Fibroblast of pulmonary artery (primary cell): ENCODE measurements around the gene SPACDR.
A peak's percentile ranks its signal among the peaks of the same experiment; 100 is the strongest.

Experiments
- DNase-seq: peaks from one replicate; pipeline ENCODE4 v3.0.0-alpha.2; 2010; ENCODE audit warnings: low read depth
- H3K4me3 ChIP-seq: replicated peaks from 2 replicates; pipeline ENCODE4 v1.5.1; 2011; ENCODE audit warnings: low read depth, mild to moderate bottlenecking, control low read depth, low read length, moderate library complexity
- TF ChIP-seq, protein P1 (sequence below): IDR thresholded peaks from 2 replicates; pipeline ENCODE4 v1.5.1; 2011; ENCODE audit warnings: mild to moderate bottlenecking, control low read depth, low read length, inconsistent platforms; ENCODE audit errors: missing control alignments

The SPACDR gene

DNA sequence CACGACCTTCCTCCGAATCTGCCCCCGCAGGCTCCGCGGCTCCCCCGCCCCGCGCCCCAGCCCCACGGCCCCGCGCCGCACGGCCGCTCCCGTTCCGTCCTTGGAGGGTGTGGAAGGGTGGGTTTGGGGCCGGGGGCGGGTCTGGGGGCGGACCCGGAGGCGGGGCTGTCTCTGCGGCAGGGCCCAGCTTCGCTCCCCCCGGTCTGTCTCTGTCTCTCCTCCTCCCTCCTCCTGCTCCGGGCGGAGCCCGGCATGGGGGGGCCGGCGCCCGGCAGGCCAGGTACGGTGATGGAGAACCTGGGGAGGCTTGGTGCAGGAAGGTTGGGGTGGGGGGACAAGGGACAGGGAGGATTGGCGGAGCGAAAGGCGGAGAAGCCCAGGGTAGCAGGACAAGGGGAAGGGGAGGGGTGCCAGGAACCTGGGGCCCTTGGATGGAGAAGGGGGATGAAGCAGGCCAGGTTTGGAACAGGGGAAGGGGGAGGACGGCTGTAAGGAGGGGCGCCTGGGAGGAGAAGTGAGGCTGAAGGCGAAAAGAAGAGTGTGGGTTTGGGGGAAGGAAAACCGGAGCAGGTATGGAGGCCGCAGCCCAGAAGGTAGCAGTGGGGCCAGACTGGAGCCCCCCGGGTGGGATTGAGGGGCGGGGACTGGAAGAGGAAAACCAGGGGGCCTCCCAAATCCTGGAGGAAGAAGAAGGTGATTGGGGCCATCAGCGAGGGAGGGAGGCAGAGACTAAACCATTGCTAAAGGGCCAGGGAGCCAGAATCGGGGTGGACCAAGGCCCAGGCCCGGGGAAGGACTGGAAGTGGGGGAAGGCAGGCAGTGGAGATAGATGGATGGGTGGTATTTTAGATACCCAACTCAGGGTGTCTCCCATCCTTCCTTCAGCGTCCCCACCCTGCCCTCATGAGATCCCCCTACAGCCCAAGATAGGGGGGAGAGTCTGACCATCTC, 19.9 kb upstream of the SPACDR start, which contains the start of gene NYAP1:
NYAP1 (plus strand) TSS at position 206 of the 951 bp plus-strand sequence. CDS start 1,385 bp downstream, outside the sequence.
- TF ChIP-seq, protein P1, sequence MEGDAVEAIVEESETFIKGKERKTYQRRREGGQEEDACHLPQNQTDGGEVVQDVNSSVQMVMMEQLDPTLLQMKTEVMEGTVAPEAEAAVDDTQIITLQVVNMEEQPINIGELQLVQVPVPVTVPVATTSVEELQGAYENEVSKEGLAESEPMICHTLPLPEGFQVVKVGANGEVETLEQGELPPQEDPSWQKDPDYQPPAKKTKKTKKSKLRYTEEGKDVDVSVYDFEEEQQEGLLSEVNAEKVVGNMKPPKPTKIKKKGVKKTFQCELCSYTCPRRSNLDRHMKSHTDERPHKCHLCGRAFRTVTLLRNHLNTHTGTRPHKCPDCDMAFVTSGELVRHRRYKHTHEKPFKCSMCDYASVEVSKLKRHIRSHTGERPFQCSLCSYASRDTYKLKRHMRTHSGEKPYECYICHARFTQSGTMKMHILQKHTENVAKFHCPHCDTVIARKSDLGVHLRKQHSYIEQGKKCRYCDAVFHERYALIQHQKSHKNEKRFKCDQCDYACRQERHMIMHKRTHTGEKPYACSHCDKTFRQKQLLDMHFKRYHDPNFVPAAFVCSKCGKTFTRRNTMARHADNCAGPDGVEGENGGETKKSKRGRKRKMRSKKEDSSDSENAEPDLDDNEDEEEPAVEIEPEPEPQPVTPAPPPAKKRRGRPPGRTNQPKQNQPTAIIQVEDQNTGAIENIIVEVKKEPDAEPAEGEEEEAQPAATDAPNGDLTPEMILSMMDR, result no peak
- DNase-seq, result peak; percentile 62

GRCh38 chr7:100483090-100483721, 19.1 kb upstream of the SPACDR start:
- peak overlapping the region; percentile 69 for H3K4me3 ChIP-seq
- peak; percentile 55 for DNase-seq

More for the DNA sequence above, 19.9 kb upstream of the SPACDR start, which contains the start of gene NYAP1:
- H3K4me3 ChIP-seq, result peak within 1 kb of the TSS; percentile 69

GRCh38 chr7:100482728-100483089, 18.6 kb upstream of the SPACDR start:
- DNase-seq, result no peak
- peak overlapping the region; percentile 69 for H3K4me3 ChIP-seq
- TF ChIP-seq, protein P1, result no peak

More at GRCh38 chr7:100483090-100483721, 19.1 kb upstream of the SPACDR start:
- TF ChIP-seq, protein P1, result peak; percentile 27

GRCh38 chr7:100481466-100481865, 17.4 kb upstream of the SPACDR start:
- DNase-seq, result no peak
- TF ChIP-seq, protein P1, result no peak
- H3K4me3 ChIP-seq, result no peak overlapping the region

DNA sequence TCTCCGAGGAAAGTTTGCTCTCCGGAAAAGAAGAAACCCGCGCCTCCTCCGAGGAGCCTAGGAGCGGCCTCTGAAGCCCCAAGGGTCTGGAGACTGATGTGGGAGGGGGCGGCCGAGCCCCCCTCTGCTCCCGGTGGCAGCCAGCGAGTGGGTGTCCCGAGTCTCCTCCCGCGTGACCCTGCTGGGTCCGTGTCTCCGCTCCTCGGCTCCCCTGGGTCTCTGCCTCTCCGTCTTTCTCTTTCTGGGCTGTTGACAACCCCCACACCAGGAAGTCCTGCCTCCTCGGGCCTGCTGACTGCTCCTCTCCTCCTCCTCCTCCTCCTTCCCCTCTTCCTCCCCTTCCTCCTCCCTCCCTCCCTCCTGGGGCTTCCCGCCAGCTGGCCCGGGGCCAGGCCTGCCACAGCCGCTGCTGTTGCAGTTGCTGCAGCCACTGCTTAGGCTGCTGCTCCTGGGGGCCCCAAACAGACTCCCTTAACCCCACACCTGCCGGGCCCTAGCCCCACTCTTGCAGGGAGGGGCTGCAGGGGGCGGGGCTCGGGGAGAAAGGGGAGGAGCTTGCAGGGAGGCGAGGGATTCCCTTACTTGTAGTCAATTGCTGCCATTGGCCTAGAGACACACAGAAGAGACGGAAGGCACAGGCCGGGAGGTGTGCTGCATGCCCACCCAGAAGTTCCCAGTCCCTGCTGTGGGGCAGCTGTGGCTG, 15.0 kb upstream of the SPACDR start, which contains the start of gene TSC22D4:
TSC22D4 (minus strand) TSS at position 257 of the 703 bp plus-strand sequence. CDS start 1,176 bp downstream, outside the sequence.
- H3K4me3 ChIP-seq, result peak within 1 kb of the TSS; percentile 93
- TF ChIP-seq, protein P1, result no peak
- DNase-seq, result peak; percentile 96

- peak overlapping the region; percentile 93 for H3K4me3 ChIP-seq
- DNase-seq, result no peak
- TF ChIP-seq, protein P1, result no peak
Observed at GRCh38 chr7:100477871-100478267, 13.8 kb upstream of the SPACDR start.
